ENCODE data around the gene MARCHF10.
"Not testable (repeated sequence)": the region's sequence is repeated elsewhere in the genome, so short reads cannot be mapped to it uniquely, and the experiment has no call there.

Gene MARCHF10

DNA sequence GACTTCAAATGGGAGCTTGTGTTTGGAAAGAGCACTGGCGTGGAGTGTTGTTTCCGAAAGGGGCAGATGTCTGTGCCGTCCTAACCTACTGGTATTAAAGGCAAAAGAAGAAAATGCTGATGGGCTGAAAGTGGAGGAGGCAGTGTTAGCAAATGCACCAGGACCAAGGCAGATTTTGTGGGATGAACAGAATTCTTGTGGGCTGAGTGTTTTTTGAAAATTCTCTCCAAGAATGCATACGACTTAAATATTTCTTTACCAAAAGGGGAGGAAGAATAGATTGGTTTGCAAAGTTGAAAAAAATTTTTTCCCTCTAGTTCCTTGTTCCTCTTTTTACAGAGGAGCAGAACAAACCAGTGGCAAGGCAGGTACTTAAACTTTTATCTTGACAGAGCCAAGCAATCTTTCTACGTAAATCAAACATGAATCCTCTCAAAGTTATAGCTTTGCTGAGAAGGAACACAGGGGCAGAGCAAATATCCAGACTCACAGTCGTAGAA lies 16.8 kb downstream of the MARCHF10 start:
- Histone ChIP-seq H2AFZ (ENCODE audit: low read depth, low read length) (no peak overlapping the region), H3K27ac (ENCODE audit: low read length) (no peak overlapping the region), H3K4me3 (ENCODE audit: low read length) (no peak overlapping the region)

GRCh38 chr17:62790564-62790986 lies 17.5 kb downstream of the MARCHF10 start:
- Histone ChIP-seq H3K9ac (ENCODE audit: low read length) (no peak overlapping the region), H3K4me3 (ENCODE audit: low read length) (no peak overlapping the region), H3K79me2 (ENCODE audit: low read length) (no peaks in the 10 kb centered on the region), H2AFZ (ENCODE audit: low read depth, low read length) (no peak overlapping the region), H3K9me3 (ENCODE audit: insufficient read depth, low read length) (no peaks in the 10 kb centered on the region), H4K20me1 (ENCODE audit: insufficient read depth, low read length) (no peaks in the 10 kb centered on the region), H3K27me3 (ENCODE audit: low read depth, low read length) (no peaks in the 10 kb centered on the region; the same call in 1 of the 2 replicates), H3K27ac (ENCODE audit: low read length) (no peak overlapping the region), H3K4me2 (ENCODE audit: low read length) (no peak overlapping the region), H3K4me1 (ENCODE audit: low read length) (peaks cover 37% of the 10 kb centered on the region), H3K36me3 (replicated peaks; ENCODE audit: low read depth, low read length) (no peaks in the 10 kb centered on the region)
- TF ChIP-seq, protein P1, sequence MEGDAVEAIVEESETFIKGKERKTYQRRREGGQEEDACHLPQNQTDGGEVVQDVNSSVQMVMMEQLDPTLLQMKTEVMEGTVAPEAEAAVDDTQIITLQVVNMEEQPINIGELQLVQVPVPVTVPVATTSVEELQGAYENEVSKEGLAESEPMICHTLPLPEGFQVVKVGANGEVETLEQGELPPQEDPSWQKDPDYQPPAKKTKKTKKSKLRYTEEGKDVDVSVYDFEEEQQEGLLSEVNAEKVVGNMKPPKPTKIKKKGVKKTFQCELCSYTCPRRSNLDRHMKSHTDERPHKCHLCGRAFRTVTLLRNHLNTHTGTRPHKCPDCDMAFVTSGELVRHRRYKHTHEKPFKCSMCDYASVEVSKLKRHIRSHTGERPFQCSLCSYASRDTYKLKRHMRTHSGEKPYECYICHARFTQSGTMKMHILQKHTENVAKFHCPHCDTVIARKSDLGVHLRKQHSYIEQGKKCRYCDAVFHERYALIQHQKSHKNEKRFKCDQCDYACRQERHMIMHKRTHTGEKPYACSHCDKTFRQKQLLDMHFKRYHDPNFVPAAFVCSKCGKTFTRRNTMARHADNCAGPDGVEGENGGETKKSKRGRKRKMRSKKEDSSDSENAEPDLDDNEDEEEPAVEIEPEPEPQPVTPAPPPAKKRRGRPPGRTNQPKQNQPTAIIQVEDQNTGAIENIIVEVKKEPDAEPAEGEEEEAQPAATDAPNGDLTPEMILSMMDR (IDR thresholded peaks at IDR 0.05; ENCODE audit: low read depth, low read length), result no peak
- no peak for TF ChIP-seq EZH2phosphoT487 (IDR thresholded peaks at IDR 0.05; ENCODE audit: low read depth)

More for the DNA sequence above, 16.8 kb downstream of the MARCHF10 start:
- peak overlapping the region; percentile 35 for H3K4me2 ChIP-seq (ENCODE audit: low read length)
- no peaks in the 10 kb centered on the region for H3K79me2 ChIP-seq (ENCODE audit: low read length)
- H3K9ac ChIP-seq (ENCODE audit: low read length), result no peak overlapping the region
- H4K20me1 ChIP-seq (ENCODE audit: insufficient read depth, low read length), result no peaks in the 10 kb centered on the region
- no peaks in the 10 kb centered on the region; the same call in 1 of the 2 replicates for H3K27me3 ChIP-seq (ENCODE audit: low read depth, low read length)
- TF ChIP-seq EZH2phosphoT487 (IDR thresholded peaks at IDR 0.05; ENCODE audit: low read depth), result no peak
- TF ChIP-seq, protein P1 (IDR thresholded peaks at IDR 0.05; ENCODE audit: low read depth, low read length), result no peak
- peaks cover 39% of the 10 kb centered on the region for H3K4me1 ChIP-seq (ENCODE audit: low read length)
- H3K9me3 ChIP-seq (ENCODE audit: insufficient read depth, low read length), result no peaks in the 10 kb centered on the region
- no peaks in the 10 kb centered on the region for H3K36me3 ChIP-seq (replicated peaks; ENCODE audit: low read depth, low read length)

GRCh38 chr17:62787366-62787765 lies 20.7 kb downstream of the MARCHF10 start:
- no peak overlapping the region for H3K4me2 ChIP-seq (ENCODE audit: low read length)
- no peaks in the 10 kb centered on the region for H3K9me3 ChIP-seq (ENCODE audit: insufficient read depth, low read length)
- no peaks in the 10 kb centered on the region for H3K79me2 ChIP-seq (ENCODE audit: low read length)
- no peaks in the 10 kb centered on the region; the same call in 1 of the 2 replicates for H3K27me3 ChIP-seq (ENCODE audit: low read depth, low read length)
- no peak overlapping the region for H3K4me3 ChIP-seq (ENCODE audit: low read length)
- H4K20me1 ChIP-seq (ENCODE audit: insufficient read depth, low read length), result no peaks in the 10 kb centered on the region
- no peaks in the 10 kb centered on the region for H3K36me3 ChIP-seq (replicated peaks; ENCODE audit: low read depth, low read length)
- peaks cover 17% of the 10 kb centered on the region for H3K4me1 ChIP-seq (ENCODE audit: low read length)
- no peak overlapping the region for H2AFZ ChIP-seq (ENCODE audit: low read depth, low read length)
- H3K9ac ChIP-seq (ENCODE audit: low read length), result no peak overlapping the region
- H3K27ac ChIP-seq (ENCODE audit: low read length), result no peak overlapping the region
- TF ChIP-seq, protein P1 (IDR thresholded peaks at IDR 0.05; ENCODE audit: low read depth, low read length), result no peak
- TF ChIP-seq EZH2phosphoT487 (IDR thresholded peaks at IDR 0.05; ENCODE audit: low read depth), result no peak

DNA sequence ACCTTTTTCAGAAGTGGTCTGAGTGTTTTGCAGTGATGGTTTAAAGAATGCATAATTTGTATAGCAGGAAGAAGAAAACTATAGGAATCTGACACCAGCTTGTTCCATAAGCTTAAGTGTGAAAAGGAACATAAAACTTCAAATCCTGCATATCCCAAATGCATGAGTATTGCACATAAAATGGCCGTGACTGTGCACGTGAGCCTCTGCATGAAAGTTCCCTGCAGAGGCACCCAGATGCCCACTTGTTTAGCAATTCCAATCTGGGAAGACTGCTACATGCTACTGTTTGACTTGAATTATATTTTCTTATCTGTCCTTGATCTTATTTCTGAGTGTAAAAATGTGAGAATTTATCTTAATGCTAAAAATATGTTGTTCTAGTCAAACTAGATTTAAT lies 21.5 kb downstream of the MARCHF10 start:
- Histone ChIP-seq H3K79me2 (ENCODE audit: low read length) (no peaks in the 10 kb centered on the region), H3K4me3 (ENCODE audit: low read length) (no peak overlapping the region), H3K27ac (ENCODE audit: low read length) (no peak overlapping the region), H3K4me2 (ENCODE audit: low read length) (no peak overlapping the region), H3K9me3 (ENCODE audit: insufficient read depth, low read length) (no peaks in the 10 kb centered on the region), H3K36me3 (replicated peaks; ENCODE audit: low read depth, low read length) (no peaks in the 10 kb centered on the region), H4K20me1 (ENCODE audit: insufficient read depth, low read length) (no peaks in the 10 kb centered on the region), H3K4me1 (ENCODE audit: low read length) (peaks cover 10% of the 10 kb centered on the region), H2AFZ (ENCODE audit: low read depth, low read length) (no peak overlapping the region), H3K27me3 (ENCODE audit: low read depth, low read length) (no peaks in the 10 kb centered on the region; the same call in 1 of the 2 replicates), H3K9ac (ENCODE audit: low read length) (no peak overlapping the region)
- no peak for TF ChIP-seq EZH2phosphoT487 (IDR thresholded peaks at IDR 0.05; ENCODE audit: low read depth)
- TF ChIP-seq, protein P1 (IDR thresholded peaks at IDR 0.05; ENCODE audit: low read depth, low read length), result no peak

DNA sequence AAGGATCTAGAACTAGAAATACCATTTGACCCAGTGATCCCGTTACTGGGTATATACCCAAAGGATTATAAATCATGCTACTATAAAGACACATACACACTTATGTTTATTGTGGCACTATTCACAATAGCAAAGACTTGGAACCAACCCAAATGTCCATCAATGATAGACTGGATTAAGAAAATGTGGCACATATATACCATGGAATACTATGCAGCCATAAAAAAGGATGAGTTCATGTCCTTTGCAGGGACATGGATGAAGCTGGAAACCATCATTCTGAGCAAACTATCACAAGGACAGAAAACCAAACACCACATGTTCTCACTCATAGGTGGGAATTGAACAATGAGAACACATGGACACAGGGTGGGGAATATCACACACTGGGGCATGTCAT lies 22.1 kb downstream of the MARCHF10 start:
- H3K9ac ChIP-seq (ENCODE audit: low read length); H3K27ac ChIP-seq (ENCODE audit: low read length); H3K27me3 ChIP-seq (ENCODE audit: low read depth, low read length); H4K20me1 ChIP-seq (ENCODE audit: insufficient read depth, low read length); H3K4me3 ChIP-seq (ENCODE audit: low read length); H3K79me2 ChIP-seq (ENCODE audit: low read length); H3K4me2 ChIP-seq (ENCODE audit: low read length); H3K36me3 ChIP-seq (replicated peaks; ENCODE audit: low read depth, low read length); H2AFZ ChIP-seq (ENCODE audit: low read depth, low read length); H3K4me1 ChIP-seq (ENCODE audit: low read length); H3K9me3 ChIP-seq (ENCODE audit: insufficient read depth, low read length): not testable (repeated sequence)

All from OCI-LY3 (cell line).